GM21529 (cell line): ENCODE data around the gene PRKAR2A.

ENCODE experiments used
- ATAC-seq: cut with Tn5 transposase; IDR thresholded peaks from one replicate; pipeline ENCODE4 v1.9.1; 2021; ENCODE audit not compliant: unreplicated experiment

Gene PRKAR2A

DNA sequence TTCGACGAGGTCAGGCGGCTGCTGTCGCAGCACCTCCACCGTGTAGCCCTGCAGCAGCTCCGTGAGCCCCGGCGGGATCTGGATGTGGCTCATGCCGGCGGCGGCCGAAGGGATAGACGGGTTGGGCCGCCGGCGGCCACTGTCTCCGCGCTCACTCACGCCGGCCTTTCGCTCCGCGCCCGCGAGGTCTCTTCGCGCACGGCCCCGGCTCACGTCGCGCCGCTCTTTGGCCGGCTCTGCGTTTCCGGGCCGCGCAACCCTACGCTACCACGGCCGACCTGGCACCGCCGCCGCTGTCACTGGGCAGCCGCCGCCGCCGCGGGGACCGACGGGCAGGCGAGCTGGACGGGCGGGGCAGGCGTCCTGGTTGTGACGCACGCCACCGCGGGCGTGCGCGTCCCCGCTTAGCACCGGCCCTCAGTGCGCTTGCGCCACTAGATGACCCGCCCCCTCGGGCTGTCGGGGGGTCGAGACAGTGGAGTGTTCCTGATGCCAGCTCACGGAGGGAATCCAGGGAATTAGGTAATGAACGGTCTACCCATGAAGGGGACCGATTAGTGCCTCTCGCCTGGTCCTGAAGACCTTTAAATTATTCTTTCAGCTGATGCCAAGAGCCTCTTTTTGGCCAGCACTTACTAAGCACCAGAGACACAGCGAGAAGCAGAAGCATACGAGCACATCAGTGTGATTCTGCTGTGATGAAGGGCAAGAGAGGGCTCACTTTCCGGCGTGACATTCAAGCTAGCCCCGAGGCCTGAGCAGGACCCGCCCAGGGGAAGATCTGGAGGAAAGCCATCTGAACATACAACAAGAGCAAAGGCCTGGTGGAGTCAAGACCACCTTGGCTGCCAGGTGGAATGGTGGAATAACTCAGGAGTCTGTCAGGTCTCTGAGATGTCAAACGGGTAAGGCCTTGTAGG is at the start of gene PRKAR2A:
TSS of gene PRKAR2A (minus strand) at position 371 of the 920 bp plus-strand sequence. CDS start at position 93, 278 bp downstream.
- peak; percentile 89 for ATAC-seq

DNA sequence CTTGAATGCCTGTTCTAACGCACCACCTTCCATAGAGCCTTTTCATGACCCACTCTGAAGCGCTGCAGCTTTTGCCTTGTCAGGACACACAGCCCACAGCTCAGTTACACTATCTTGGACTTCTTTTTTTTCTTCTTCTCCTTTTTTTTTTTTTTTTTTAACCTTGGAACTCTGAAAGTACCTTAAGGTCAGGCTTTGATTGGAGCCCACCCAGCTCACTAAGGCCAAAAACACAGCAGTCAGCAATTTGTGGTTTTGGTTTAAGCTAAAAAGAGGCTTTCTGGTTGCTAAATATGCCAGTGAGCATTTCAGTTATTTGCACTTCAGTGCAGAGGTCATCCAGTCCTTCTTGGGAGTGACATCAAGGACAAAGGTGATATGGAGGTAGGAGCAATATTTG is 49.3 kb upstream of the PRKAR2A start:
- no peak for ATAC-seq

GRCh38 chr3:48894516-48894915 is 46.8 kb upstream of the PRKAR2A start:
- ATAC-seq = no peak

- no peak for ATAC-seq
Observed at GRCh38 chr3:48891606-48892005, 43.9 kb upstream of the PRKAR2A start.

DNA sequence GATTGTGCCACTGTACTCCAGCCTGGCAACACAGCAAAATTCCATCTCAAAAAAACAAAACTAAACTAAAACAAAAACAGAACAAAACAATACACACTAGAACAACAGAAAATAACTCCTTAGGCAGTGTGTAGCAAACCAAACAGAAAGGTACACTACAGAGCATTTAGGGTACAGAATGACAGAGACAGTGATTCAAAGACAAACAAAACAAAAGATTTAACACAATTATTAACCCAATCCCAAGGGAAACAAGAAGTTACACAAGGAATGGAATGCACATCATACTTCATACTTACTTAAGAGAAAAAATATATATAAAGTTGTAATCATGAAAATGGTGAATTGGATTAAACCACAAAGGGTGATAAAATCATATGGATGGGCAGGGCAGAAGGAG is 38.1 kb upstream of the PRKAR2A start:
- ATAC-seq = no peak

GRCh38 chr3:48881652-48882114 is 34.0 kb upstream of the PRKAR2A start:
- ATAC-seq = no peak

DNA sequence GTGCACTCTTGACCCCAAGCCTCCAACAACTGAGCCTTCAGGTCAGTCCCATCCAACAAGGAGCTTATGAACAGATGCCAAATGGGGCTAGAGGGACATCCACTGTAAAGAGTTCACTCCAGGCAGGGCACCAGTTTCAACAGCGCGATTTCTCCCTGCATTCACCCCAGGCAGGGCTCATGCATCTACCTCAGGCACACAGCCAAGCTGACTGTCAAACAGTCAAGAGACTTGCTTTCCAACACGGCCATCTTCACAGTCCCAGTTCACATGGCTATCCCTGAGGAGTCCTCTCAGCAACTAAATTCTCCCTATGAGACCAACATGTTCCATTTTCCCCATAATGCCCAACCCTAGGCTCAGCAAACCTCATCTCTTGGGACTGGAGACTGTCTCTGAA is 33.3 kb upstream of the PRKAR2A start:
- ATAC-seq = no peak

- no peak for ATAC-seq
Observed at GRCh38 chr3:48879994-48880377, 32.3 kb upstream of the PRKAR2A start.

DNA sequence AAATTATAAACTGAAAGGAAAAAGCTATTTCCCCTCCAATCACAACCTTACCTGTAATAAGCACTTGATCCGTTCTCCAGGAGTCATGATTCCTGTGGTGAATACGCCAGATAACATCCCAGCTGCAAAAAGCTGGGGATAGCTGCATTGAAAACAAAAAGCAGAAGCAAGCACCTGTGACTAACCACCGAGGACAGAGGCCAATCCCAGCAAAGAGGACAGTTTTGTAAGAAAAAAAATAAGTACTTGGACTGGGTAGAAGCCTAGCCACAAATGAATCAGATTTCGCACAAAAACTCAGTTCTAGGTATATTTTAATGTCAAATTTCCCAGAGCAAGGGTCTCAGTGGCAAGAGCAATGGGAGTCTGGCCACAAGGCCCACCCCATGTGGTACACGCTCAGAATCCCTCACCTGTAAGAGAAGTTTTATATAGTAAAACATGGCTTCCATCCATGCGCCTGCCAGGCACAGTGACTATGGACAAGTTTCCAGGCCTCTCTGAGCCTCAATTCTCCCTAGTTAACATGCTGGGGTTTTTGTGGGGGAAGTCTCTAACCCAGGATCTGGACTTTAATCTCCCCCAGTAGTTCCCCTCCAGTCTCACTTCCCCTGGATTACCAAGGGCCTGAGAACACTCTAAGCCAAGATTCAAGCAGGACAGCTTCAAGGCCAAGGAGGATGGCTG is 31.8 kb upstream of the PRKAR2A start:
- ATAC-seq = no peak

DNA sequence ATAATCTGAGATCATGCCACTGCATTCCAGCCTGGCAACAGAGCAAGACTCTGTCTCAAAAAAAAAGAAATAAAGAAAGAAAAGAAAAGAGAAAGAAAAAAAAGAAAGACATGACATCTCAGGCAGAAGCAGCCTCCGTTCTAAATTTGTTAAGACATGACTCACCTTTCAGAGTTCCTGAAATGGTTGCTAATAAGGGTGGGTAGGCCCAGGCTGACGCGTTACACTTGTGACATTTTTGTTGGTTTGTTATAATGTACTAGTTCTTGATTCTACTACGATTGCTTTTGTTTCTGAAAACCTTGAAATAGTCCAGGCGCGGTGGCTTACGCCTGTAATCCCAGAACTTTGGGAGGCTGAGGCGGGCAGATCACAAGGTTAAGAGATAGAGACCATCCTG is 30.0 kb upstream of the PRKAR2A start:
- no peak for ATAC-seq

DNA sequence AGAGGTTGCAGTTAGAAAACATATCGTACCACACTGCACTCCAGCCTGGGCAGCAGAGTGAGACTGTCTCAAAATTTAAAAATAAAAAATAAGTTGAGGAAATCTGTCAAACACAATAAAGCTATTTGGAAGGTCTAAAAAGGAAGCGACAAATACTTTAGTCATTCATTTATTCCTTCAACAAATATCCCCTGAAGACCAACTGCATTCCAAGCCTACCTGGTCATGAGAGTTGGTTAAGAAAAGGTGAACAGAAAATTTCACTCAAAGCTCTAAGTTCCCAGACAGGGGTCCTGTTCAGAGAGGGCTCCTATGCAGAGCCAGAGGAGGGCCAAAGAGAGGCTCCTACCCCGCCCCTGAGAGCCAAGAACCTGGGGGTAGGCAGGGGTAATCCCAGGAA is 15.4 kb upstream of the PRKAR2A start:
- ATAC-seq = no peak

GRCh38 chr3:48859206-48859605 is 11.5 kb upstream of the PRKAR2A start:
- ATAC-seq = no peak

DNA sequence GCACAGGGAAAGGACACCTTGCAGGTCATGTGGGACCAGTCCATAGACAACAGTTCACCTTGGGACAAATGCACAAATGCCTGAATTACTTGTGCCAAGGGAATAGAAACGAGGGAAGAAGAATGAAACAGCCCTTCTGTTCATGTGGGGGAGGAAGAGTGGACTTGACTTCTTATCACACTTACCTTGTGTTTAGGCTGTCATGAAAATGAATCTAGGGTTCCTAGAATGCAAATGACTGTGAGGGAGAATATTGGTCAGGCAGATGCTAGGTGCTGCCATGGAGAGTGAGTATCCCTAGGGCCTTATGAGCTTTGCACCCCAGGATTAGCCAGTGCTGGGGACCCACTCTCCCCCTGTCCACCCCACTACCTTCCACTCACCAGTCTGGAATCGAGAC is 11.0 kb upstream of the PRKAR2A start:
- no peak for ATAC-seq

- ATAC-seq = no peak
Observed at GRCh38 chr3:48857641-48858040, 10.0 kb upstream of the PRKAR2A start.

DNA sequence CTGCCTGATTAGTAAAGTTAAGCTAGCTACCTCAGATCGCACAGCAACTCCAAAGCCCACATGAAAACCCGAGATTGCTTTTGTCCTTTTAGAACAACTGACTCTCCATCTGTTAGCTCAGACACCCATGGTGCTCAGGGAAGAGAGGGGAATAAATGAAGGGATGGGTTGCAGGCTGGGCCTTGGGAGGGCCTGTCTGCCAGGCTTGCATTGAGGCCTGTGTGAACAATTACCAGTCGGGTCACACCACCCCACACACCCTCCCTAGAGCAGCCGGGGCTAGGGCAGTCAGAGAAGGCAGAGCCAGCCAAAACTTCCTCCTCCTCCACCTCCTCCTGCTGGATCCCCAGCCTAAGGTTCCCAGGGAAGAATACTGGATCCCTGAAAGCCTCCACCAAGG is 8.8 kb upstream of the PRKAR2A start:
- no peak for ATAC-seq

- ATAC-seq = no peak
Observed at GRCh38 chr3:48855681-48856447, 8.2 kb upstream of the PRKAR2A start.

GRCh38 chr3:48852151-48852550 is 4.5 kb upstream of the PRKAR2A start:
- ATAC-seq = no peak

- ATAC-seq = no peak
Observed at GRCh38 chr3:48851407-48851806, 3.7 kb upstream of the PRKAR2A start.

DNA sequence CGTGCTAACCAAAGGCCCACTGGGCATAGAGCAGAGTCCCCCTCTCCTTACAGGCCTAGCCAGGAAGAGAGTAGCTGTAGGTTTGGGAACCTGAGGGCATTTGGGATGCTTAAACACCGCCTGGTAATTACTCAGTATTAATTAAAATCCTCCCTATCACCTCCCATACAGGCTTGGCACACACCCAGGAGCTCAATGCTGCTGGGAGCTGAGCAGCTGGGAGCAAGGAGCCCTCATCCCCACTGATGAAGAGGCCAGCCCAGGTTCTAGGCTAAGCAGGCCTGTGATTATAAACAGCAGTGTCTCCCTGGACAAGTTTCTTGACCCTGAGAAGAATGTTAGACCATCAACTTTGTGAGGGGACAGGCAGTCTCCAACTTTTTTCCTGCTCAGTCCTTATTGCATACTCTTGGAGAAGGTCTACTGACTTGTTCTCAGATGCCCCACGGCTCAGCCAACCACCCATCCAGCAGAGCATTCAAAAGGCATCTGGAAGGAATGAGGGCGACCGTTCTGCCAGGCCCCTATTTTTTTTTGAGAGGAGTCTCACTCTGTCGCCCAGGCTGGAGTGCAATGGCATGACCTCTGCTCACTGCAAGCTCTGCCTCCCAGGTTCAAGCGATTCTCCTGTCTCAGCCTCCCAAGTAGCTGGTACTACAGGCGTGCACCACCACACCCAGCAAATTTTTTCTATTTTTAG is 1.3 kb upstream of the PRKAR2A start:
- ATAC-seq = no peak

DNA sequence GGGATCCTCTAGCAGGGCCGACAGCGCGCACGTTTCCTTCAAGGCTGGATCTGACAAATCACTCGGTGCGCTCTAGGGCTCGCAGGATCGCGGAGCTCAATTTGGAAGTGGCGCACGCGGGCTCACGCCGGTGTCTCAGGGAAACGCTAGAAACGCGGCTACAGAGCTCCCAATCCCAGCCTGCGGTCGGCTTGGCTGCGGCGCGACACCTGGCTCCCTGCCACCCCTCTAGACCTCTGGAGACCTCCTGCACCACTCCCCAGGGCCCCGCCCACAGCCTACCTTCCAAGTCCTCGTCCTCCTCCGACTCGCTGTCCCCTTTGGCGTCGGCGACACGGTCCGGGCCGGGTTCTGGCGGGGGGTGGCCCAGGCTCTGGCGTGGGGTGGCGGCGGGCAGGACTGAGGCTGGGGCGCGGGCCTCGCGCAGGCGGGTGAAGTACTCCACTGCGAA is 596 bp downstream of the PRKAR2A start:
- peak; percentile 37 for ATAC-seq

GRCh38 chr3:48845170-48845569 is 2.5 kb downstream of the PRKAR2A start:
- no peak for ATAC-seq
